ENCODE results near the gene SMAD6.

SMAD6 gene

GRCh38 chr15:66715720-66716655, 14.0 kb downstream of the SMAD6 start:
- DNase-seq (ENCODE audit: extremely low spot score, insufficient read length, low read depth) (no peak), FAIRE-seq (no peak)

- FAIRE-seq (no peak), DNase-seq (ENCODE audit: extremely low spot score, insufficient read length, low read depth) (no peak)
These were observed 14.6 kb downstream of the SMAD6 start for GRCh38 chr15:66716656-66717020.

GRCh38 chr15:66718220-66718988, 16.4 kb downstream of the SMAD6 start:
- DNase-seq (ENCODE audit: extremely low spot score, insufficient read length, low read depth) (no peak), FAIRE-seq (no peak)

GRCh38 chr15:66719471-66719870, 17.4 kb downstream of the SMAD6 start:
- FAIRE-seq (no peak), DNase-seq (ENCODE audit: extremely low spot score, insufficient read length, low read depth) (no peak)

- FAIRE-seq (no peak), DNase-seq (ENCODE audit: extremely low spot score, insufficient read length, low read depth) (no peak)
These were observed 18.4 kb downstream of the SMAD6 start for GRCh38 chr15:66720206-66721010.

DNA sequence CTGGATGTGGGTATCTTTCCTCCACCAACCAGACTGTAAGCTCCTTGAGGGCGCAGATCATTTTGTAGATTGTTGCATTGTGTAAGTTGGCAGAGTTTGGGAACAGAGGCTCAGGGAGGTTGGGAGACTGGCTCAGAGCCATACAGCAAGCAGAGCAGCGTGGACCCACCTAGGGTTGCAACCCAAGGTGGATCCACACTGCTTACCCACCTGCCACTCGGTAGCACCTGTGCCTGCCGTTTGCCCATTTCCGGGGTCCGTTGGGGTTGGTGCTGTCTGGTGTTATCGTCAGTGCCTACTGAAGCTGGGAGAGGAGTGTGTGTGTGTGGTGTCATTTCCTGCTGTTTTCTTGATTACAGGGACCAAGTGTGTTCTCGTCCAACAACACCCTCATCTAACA, 19.0 kb downstream of the SMAD6 start:
- FAIRE-seq, result no peak
- no peak for DNase-seq (ENCODE audit: extremely low spot score, insufficient read length, low read depth)

GRCh38 chr15:66721501-66721937, 19.5 kb downstream of the SMAD6 start:
- FAIRE-seq (no peak), DNase-seq (ENCODE audit: extremely low spot score, insufficient read length, low read depth) (no peak)

- FAIRE-seq, result no peak
- DNase-seq (ENCODE audit: extremely low spot score, insufficient read length, low read depth), result no peak
These were observed 19.9 kb downstream of the SMAD6 start for GRCh38 chr15:66721954-66722353.

- DNase-seq (ENCODE audit: extremely low spot score, insufficient read length, low read depth), result no peak
- no peak for FAIRE-seq
These were observed 20.9 kb downstream of the SMAD6 start for GRCh38 chr15:66722757-66723540.

- DNase-seq (ENCODE audit: extremely low spot score, insufficient read length, low read depth) (no peak), FAIRE-seq (no peak)
These were observed 22.0 kb downstream of the SMAD6 start for GRCh38 chr15:66723826-66724731.

- no peak for FAIRE-seq
These were observed 22.9 kb downstream of the SMAD6 start for GRCh38 chr15:66724732-66725463.

GRCh38 chr15:66725464-66725785, 23.4 kb downstream of the SMAD6 start:
- DNase-seq (ENCODE audit: extremely low spot score, insufficient read length, low read depth) (no peak), FAIRE-seq (no peak)

More at GRCh38 chr15:66724732-66725463, 22.9 kb downstream of the SMAD6 start:
- no peak for DNase-seq (ENCODE audit: extremely low spot score, insufficient read length, low read depth)

DNA sequence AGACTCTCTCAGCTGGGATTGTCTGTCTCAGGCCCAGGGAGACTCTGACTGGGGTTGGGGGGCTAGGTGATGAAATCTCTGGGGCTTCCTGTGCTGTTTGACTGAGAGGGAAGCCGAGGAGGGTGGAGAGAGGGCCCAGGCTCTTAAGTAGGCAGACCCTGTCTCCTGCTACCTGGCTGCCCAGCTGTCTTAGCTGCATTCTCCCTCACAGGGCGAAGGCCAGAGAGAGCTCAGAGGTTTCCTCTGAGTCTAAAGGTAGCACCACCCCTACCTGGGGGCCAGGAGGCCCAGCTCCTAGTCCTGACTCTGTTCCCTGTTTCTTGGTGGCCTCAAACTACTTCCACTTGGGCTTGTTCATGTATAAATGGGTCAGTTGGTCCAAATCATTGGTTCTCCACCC, 24.4 kb downstream of the SMAD6 start:
- no peak for DNase-seq (ENCODE audit: extremely low spot score, insufficient read length, low read depth)
- FAIRE-seq, result no peak

GRCh38 chr15:66729331-66729951, 27.4 kb downstream of the SMAD6 start:
- DNase-seq (ENCODE audit: extremely low spot score, insufficient read length, low read depth) (no peak), FAIRE-seq (no peak)

DNA sequence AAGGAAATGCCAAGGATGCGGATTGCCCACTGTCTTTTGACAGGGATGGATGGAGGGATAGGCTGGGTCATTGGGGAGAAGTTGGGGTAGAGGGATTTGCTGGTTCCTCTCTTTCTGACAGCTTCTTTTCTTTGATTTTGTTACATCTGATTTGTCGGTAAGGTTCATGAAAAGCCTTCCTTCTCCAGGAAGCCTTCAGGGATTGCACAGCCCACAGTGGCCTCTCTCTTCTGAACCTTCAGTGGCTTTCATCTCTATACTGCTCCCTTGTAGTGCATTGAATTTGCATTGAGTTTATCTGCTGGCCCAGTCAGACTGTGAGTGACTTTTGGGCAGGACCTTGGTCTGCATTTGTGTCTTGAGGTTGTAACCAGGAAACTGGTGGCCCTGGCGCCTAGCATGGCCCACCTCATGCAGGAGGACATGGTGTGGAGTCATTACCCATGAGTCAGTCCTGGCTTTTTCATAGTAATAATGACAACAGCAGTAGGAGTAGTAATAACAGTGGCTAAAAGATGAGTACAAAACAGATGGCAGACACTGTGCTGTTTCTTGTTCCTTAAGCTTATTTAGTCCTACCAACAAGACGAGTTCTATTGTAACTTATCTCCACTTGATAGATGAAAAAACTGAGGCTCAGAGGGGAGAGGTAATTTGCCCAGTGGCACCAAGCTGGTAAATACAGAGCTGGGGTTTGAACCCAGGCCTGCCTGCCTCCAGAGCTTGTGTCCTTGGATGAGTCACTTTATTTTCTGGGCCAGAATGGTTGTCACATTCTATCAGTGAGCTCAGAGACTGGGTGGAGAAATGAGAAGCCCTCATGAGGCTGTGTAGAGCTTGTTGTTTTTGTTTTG, 28.4 kb downstream of the SMAD6 start:
- no peak for FAIRE-seq
- no peak for DNase-seq (ENCODE audit: extremely low spot score, insufficient read length, low read depth)

DNA sequence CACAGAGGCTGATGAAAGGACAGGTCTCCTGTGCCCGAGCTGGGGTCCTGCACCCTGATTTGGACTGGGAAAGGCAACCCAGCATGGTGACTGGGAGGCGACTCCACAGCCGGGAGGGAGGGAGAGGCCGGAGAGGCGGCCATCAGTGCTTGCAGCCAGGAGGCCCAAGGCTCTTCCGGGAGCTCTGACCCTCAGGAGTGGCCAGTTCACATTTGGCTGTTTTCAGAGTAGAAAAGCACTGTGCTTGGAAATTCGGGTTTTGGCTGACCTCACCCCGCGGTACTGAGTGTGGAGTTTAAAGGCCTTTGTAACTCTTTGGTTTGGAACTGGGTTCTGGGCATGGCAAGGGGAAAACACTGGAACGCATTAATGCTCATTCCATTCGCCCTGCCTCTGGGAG, 31.9 kb downstream of the SMAD6 start:
- no peak for FAIRE-seq
- no peak for DNase-seq (ENCODE audit: extremely low spot score, insufficient read length, low read depth)
